ENCODE measurements around the gene SCN10A.

Gene SCN10A

DNA sequence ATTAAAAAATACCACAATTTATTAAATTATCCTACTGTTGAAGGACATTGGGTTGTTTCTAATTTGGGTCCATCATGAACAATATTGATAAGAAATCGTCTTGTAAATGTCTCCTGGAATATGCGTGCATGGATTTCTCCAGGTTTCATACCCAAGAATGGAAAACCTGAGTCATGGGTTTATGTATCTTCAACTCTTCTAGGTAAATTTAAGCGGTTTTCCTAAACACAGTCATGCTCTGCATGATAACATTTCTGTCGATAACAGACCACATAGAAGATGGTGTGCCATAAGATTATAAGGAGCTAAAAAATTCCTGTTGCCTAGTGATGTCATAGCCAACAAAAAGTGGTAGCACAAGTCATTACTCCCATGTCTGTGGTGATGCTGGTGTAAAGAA is 126.7 kb downstream of the SCN10A start:
- no peak for DNase-seq
- H3K36me3 Mint-ChIP-seq (ENCODE audit: low read depth) = no peaks in the 10 kb centered on the region
- H3K27ac Mint-ChIP-seq = no peak overlapping the region

DNA sequence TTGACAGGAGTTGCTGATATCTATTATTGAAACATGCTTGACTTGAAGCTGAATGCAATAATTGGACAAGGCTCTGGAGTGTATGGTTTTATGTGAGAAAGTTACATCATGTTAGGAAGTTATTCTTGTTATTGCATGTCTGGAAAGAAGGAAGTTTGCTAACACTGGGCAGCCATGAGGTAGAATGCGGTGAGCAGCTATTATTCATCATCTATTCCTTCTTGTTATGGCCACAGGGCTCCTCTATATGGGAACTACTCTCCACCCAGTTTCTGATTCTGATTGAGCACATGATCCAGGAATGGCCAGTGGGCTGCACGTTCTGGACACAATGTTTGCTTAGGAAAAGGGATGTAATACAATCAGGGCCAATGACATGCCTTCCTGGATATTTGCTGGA is 128.7 kb downstream of the SCN10A start:
- TF ChIP-seq, protein P1, sequence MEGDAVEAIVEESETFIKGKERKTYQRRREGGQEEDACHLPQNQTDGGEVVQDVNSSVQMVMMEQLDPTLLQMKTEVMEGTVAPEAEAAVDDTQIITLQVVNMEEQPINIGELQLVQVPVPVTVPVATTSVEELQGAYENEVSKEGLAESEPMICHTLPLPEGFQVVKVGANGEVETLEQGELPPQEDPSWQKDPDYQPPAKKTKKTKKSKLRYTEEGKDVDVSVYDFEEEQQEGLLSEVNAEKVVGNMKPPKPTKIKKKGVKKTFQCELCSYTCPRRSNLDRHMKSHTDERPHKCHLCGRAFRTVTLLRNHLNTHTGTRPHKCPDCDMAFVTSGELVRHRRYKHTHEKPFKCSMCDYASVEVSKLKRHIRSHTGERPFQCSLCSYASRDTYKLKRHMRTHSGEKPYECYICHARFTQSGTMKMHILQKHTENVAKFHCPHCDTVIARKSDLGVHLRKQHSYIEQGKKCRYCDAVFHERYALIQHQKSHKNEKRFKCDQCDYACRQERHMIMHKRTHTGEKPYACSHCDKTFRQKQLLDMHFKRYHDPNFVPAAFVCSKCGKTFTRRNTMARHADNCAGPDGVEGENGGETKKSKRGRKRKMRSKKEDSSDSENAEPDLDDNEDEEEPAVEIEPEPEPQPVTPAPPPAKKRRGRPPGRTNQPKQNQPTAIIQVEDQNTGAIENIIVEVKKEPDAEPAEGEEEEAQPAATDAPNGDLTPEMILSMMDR (IDR thresholded peaks at IDR 0.05) = no peak
- H3K27ac Mint-ChIP-seq = no peak overlapping the region
- no peak overlapping the region for H3K4me3 Mint-ChIP-seq
- H3K27me3 Mint-ChIP-seq (ENCODE audit: low read depth, poor library complexity) = peaks cover 12% of the 10 kb centered on the region
- DNase-seq = no peak
- no peaks in the 10 kb centered on the region for H3K4me1 Mint-ChIP-seq
- H3K36me3 Mint-ChIP-seq (ENCODE audit: low read depth) = no peaks in the 10 kb centered on the region
- H3K9me3 Mint-ChIP-seq = no peaks in the 10 kb centered on the region

More for the DNA sequence above, 126.7 kb downstream of the SCN10A start:
- Mint-ChIP-seq H3K9me3 (peaks cover 3% of the 10 kb centered on the region), H3K27me3 (ENCODE audit: low read depth, poor library complexity) (peaks cover 12% of the 10 kb centered on the region), H3K4me3 (no peak overlapping the region), H3K4me1 (no peaks in the 10 kb centered on the region)
- TF ChIP-seq, protein P1 (IDR thresholded peaks at IDR 0.05) = no peak

DNA sequence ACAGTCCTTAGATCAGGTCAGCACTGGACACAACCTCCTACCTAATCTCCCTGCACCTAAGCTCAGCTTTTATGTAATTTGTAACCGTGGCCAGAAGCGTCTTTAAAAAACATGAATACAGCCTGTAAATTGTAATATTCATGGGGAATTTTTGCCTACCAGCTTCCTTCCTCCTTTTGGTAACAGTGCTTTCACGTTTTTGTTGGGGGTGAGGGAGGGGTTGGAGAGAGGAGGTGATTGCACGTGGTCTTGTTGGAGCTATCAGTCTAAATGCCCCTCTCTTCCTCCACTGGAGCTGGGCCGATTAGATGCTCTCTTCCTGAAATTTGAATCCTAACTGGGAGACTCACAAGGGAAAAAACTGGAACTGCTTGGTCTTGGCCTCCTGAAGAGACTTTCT is 131.5 kb downstream of the SCN10A start:
- H3K27ac Mint-ChIP-seq = no peak overlapping the region

DNA sequence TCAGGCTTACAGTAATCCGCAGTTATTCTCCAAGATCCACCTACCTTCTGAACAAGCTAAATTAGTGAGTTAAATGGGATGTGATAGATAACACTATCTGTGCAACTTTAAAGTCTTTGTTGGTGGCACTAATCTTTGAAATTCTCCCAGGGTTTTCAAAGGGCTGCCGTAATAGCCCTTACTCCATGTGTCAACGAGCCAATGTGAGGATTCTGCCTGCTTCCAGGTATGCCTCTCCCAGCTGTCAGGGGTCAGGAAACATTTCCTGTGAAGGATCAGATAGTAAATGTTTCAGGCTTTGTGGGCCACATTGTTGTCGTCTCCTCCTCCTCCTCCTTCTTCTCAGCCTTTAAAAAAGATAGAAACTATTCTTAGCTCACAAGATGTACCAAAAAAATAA is 146.3 kb downstream of the SCN10A start:
- no peak for DNase-seq
- H3K9me3 Mint-ChIP-seq = peaks cover 6% of the 10 kb centered on the region
- peaks cover 6% of the 10 kb centered on the region for H3K27me3 Mint-ChIP-seq (ENCODE audit: low read depth, poor library complexity)
- no peak overlapping the region for H3K27ac Mint-ChIP-seq
- peaks cover 4% of the 10 kb centered on the region for H3K4me1 Mint-ChIP-seq
- no peak overlapping the region for H3K4me3 Mint-ChIP-seq
- TF ChIP-seq, protein P1 (IDR thresholded peaks at IDR 0.05) = no peak
- H3K36me3 Mint-ChIP-seq (ENCODE audit: low read depth) = no peaks in the 10 kb centered on the region

More for the DNA sequence above, 131.5 kb downstream of the SCN10A start:
- Mint-ChIP-seq H3K36me3 (ENCODE audit: low read depth) (no peaks in the 10 kb centered on the region), H3K27me3 (ENCODE audit: low read depth, poor library complexity) (peaks cover 32% of the 10 kb centered on the region), H3K9me3 (no peaks in the 10 kb centered on the region), H3K4me1 (no peaks in the 10 kb centered on the region), H3K4me3 (no peak overlapping the region)
- no peak for DNase-seq
- TF ChIP-seq, protein P1 (IDR thresholded peaks at IDR 0.05) = no peak

DNA sequence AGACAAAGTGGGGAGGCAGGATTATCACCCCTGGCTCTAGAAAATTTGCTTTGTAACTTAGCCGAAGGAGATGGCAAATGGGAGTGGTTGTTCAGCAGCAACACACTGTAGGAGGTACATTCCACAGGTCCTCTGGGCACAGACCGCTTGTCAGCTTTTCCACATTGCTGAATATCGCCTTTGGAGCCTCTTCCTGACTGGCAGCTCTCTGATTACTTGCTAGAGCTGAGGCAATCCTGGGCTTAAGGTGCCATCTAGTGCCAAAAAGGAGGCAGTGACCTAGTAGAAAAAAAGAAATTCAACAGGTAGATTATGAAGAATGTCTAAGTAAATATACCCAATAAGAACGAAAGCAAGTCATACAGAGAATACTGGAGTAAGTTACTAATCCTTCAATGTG is 153.5 kb downstream of the SCN10A start:
- Mint-ChIP-seq H3K27me3 (ENCODE audit: low read depth, poor library complexity) (peaks cover 6% of the 10 kb centered on the region), H3K4me1 (peaks cover 18% of the 10 kb centered on the region), H3K4me3 (no peak overlapping the region), H3K9me3 (peaks cover 39% of the 10 kb centered on the region), H3K27ac (no peak overlapping the region), H3K36me3 (ENCODE audit: low read depth) (no peaks in the 10 kb centered on the region)
- TF ChIP-seq, protein P1 (IDR thresholded peaks at IDR 0.05) = peak; percentile 34
- DNase-seq = no peak

DNA sequence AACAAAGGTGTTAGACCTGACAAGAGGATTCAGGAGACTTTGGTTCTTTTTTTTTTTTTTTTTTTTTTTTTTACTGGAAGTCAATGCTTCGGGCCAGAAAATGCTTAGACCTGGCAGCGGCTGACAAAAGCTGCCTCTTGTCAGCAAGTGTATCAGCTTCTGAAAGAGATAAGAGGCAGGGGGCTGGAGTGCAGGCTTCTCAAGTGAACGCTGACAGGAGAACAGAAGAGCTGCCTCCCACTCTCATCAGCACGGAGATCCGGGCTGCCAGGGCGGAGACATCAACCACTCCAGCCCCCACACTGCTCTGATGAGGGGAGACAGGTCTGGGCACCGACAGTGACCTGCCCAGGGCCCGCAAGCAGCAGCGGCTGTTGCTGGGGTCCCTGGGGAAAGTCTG is 157.2 kb downstream of the SCN10A start:
- no peak overlapping the region for H3K27ac Mint-ChIP-seq
- H3K36me3 Mint-ChIP-seq (ENCODE audit: low read depth) = no peaks in the 10 kb centered on the region
- DNase-seq = no peak
- no peak overlapping the region for H3K4me3 Mint-ChIP-seq
- H3K4me1 Mint-ChIP-seq = peaks cover 29% of the 10 kb centered on the region
- peaks cover 19% of the 10 kb centered on the region for H3K27me3 Mint-ChIP-seq (ENCODE audit: low read depth, poor library complexity)
- H3K9me3 Mint-ChIP-seq = peaks cover 29% of the 10 kb centered on the region
- TF ChIP-seq, protein P1 (IDR thresholded peaks at IDR 0.05) = no peak

Data from nephron progenitor cell (in vitro differentiated cells).